DND-41 (cell line): ENCODE results near the gene PPFIBP1.

Source experiments
- EZH2 ChIP-seq: IDR thresholded peaks from 3 replicates; pipeline ENCODE4 v1.6.1; 2012; ENCODE audit warnings: borderline replicate concordance, low read depth, mild to moderate bottlenecking, moderate library complexity, low read length, inconsistent platforms; ENCODE audit not compliant: severe bottlenecking
- TF ChIP-seq, protein P1 (sequence below): IDR thresholded peaks from 2 replicates; pipeline ENCODE4 v1.5.1; 2012; ENCODE audit warnings: borderline replicate concordance, low read length, moderate library complexity, mild to moderate bottlenecking; ENCODE audit not compliant: poor library complexity, severe bottlenecking; ENCODE audit errors: extremely low read depth

DNA sequence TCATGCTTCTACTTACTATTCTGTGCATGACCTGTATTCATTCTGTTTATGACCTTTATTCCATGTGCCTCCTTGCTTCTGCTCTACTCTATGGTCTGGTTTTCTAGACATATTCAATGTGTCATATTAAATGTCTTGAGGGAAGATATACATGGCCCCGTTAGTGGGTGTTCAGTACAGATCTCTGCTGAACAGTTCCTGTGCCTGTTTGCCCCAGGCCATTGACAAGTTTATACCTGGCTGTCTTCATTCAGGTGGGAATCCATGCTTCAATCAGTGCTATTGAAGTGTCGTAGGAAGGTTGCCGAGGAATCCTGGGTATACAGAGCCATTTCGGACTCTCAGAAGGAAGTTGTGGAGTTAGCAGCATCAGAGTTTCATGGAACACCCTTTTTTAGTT lies 7.4 kb upstream of the PPFIBP1 start:
- TF ChIP-seq, protein P1, sequence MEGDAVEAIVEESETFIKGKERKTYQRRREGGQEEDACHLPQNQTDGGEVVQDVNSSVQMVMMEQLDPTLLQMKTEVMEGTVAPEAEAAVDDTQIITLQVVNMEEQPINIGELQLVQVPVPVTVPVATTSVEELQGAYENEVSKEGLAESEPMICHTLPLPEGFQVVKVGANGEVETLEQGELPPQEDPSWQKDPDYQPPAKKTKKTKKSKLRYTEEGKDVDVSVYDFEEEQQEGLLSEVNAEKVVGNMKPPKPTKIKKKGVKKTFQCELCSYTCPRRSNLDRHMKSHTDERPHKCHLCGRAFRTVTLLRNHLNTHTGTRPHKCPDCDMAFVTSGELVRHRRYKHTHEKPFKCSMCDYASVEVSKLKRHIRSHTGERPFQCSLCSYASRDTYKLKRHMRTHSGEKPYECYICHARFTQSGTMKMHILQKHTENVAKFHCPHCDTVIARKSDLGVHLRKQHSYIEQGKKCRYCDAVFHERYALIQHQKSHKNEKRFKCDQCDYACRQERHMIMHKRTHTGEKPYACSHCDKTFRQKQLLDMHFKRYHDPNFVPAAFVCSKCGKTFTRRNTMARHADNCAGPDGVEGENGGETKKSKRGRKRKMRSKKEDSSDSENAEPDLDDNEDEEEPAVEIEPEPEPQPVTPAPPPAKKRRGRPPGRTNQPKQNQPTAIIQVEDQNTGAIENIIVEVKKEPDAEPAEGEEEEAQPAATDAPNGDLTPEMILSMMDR = no peak
- no peak for TF ChIP-seq EZH2
